Activated naive CD4-positive, alpha-beta T cell (primary cell): Measurements from ENCODE around the gene FAXDC2.
"Not testable (repeated sequence)": the region's sequence is repeated elsewhere in the genome, so short reads cannot be mapped to it uniquely, and the experiment has no call there.

Source experiments
- DNase-seq, 4 experiments: peaks; one replicate each; lab custom pipeline; 2025; lab: John Stamatoyannopoulos, UW

Gene FAXDC2

DNA sequence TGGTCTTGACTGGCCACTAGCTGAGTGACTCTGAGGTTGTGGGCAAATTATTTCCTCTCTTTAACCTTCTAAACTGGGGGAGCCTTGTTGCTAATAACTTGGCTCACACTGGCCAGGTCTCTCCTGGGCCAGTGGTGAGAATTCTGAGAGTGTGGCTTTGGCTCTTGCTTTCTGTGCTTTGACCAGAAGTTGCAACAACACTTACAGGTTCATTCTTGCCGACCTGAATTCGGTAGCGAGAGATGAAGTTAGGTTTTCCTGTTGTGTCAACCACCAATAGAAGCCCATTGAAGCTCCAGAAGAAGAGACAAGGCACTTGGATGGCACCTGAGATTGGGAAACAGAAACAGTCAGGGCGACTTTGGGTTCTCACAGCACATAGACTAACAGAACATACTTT, 19.8 kb downstream of the FAXDC2 start:
- DNase-seq: no peak

GRCh38 chr5:154830219-154830595, 20.2 kb downstream of the FAXDC2 start:
- DNase-seq: no peak

GRCh38 chr5:154829589-154830218, 20.7 kb downstream of the FAXDC2 start:
- peak in 1 of 4 experiments; percentile 6 for DNase-seq

DNA sequence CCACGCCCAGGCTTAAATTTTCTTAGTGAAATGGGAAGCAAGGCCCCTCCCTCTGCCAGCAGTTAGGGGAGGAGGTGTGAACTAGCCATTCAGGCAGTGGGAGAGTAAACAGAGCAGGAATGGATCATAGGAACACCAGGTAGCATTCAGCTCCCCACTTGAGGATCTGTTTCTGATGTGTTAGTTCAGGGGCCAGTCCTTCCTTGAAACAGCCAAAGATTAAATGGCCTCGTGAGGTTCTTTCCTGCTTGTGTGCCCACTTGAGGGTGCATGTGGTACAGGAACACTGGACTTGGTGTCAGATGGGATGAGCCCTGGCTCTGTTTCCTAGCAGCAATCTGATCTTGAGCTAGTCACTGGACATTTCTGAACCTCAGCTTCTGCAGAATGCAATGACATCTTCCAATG, 21.2 kb downstream of the FAXDC2 start:
- DNase-seq: no peak

GRCh38 chr5:154824070-154824469, 26.3 kb downstream of the FAXDC2 start:
- DNase-seq: no peak

- DNase-seq: no peak
Observed at GRCh38 chr5:154823605-154824004, 26.8 kb downstream of the FAXDC2 start.

- DNase-seq: not testable (repeated sequence)
Observed at GRCh38 chr5:154822896-154823295, 27.5 kb downstream of the FAXDC2 start.

GRCh38 chr5:154820383-154820782, 30.0 kb downstream of the FAXDC2 start:
- DNase-seq: no peak

DNA sequence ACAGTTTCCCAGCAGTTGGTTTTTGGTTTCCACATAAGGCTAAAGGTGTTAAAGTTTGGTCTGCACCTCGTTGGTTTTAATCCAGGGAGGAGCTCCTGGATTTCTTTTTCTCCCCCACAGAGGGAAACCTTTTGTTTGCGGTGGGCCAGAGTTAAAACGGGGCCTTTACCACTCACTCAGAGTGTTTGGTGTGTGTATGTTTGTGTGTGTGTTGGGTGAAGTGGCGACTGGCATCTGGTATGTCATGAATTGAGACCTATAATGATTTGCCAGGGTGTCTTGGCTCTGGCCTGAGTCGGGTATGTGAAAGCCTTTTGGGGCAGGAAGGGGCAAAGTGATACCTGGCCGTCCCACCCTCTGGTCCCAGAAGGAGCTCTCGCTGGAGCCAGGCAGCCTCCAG, 30.9 kb downstream of the FAXDC2 start:
- DNase-seq: no peak

DNA sequence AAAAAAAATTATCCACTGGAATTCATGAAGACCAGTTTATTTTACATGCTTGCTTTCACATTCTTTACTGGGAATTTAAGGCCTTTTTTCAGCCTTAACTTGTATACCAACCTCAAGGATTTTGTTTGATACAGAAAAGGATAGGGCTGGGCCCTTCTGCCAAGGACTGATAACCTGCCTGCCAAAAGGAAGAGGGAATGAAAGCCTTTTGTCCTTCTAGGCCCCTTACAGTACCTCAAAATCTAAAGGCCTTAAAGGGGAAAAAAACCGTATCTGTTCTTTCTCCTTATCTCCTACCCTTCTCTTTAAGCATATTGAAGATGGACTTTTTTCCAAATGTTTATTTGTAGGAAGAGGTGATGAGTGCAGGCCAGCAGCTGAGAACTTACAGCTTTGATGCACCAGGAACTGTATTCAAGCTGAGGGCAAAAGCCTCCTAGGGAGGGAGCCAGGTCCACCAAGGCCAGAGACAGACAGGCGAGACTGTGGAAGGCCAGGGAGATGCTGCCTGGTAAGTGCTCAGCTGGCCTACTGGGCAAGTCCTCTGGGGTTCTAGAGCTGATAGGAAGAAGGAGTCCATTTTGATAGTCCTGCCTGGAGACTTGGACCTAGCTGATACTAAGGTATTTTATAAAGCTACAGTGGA, 31.8 kb downstream of the FAXDC2 start:
- DNase-seq: no peak

- no peak for DNase-seq
Observed at GRCh38 chr5:154817815-154818214, 32.6 kb downstream of the FAXDC2 start.

DNA sequence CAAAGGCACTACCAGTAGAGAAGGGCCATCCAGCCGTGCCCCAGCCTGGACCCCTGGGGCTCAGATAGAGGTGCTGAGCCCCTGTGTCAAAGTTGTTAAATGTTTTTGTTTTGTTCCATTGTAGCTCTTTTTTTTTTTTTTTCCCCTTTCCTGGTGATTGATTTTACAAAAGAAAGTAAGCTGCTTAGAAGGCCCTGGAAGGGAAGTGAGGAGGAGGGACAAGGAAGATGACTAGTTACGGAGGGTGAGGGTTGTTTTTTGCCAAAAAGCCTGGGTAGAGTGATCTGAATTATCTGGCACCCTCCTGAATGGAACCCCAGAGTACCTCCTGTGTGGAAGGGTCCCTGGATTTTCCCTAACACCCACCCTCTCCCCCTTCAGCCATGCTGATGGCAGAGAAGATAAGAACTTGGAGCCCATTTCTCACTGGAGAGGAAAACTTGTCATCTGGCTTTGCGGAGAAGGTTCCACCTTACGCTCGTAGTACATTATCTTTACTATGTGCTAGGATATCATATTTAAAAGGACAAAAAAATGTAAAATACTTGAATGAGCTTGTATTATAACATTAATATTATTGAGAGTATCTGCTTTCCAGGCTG, 33.4 kb downstream of the FAXDC2 start:
- DNase-seq: no peak

DNA sequence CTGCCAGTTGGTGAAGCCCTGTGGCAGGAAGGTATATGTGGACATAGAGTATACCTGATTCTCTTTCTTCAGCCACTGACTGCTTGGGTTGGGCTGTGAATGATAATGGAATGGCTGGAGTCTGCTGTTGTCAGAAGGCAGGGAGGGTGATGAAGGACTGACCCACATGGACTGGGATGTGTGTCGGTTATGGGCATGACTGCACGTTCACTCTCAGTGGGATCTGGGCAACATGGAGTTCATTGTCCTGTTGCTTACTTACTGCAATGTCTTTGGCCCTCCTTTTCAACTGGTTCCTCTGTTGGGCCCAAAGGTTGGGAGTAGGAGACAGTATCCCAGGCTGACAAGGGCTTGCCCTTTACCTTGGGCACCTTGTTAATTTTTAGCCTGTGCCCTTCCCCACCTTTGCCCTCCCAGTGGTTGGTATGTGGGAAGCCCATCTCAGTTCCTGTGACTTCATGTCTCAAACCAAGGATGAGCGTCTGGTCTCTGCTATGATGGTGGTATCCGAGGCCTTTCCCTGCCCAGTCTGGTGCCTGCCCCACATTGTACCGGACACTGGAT, 34.6 kb downstream of the FAXDC2 start:
- no peak for DNase-seq

DNA sequence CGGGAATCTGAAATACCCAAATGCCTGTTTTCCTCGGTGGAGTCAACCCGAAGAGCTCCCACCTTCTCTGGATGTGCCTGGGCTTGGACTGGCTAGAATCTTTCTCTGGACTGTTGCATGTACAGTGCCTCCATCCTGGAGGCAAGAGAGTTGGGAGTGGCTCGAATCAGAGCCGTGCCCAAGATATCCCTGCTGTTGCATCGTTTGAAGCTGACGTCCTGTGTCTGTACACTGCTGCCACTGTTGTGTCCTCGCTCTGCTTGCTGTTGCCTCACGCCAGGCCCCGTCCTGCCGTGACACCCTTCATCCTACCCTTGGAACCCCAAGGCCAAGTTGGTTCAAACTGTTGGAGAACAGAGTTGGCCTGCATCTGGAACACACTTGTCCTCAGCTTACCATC, 35.4 kb downstream of the FAXDC2 start:
- DNase-seq: no peak

DNA sequence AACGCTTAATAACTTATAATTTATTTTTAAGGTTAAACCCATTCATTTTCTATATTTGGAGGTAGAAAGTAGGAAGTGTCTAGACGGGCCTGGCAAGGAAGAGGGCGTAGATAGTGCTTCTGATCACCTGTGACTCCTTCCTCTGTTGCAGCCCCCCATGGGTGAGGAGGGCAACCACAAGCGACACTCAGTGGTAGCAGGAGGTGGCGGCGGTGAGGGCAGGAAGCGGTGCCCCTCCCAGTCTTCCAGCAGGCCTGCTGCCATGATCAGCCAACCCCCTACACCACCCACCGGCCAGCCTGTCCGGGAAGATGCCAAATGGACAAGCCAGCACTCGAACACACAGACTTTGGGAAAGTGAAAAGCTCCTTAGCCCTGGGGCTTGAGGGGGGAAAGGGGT, 36.7 kb downstream of the FAXDC2 start:
- peak in 1 of 4 experiments; percentile 38 for DNase-seq

DNA sequence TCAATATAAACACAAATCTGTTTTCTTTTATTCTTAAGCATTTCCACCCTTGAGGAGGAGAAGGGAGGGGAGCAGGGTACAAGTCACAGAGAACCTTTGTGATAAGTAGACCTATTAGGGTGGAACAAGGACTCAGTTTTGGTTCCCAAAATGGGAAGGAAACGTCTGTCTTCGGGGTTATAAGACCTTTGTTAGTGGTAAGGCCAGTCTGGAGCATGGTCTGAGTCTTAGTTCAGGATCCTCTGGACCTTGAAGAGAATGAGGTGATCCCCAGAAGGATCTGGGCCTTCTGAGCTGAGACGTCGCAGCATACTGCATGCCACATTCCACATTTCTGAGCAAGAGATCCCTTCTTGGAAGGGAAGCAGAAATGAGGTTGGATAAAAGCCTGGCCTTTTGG, 37.2 kb downstream of the FAXDC2 start:
- DNase-seq: no peak

DNA sequence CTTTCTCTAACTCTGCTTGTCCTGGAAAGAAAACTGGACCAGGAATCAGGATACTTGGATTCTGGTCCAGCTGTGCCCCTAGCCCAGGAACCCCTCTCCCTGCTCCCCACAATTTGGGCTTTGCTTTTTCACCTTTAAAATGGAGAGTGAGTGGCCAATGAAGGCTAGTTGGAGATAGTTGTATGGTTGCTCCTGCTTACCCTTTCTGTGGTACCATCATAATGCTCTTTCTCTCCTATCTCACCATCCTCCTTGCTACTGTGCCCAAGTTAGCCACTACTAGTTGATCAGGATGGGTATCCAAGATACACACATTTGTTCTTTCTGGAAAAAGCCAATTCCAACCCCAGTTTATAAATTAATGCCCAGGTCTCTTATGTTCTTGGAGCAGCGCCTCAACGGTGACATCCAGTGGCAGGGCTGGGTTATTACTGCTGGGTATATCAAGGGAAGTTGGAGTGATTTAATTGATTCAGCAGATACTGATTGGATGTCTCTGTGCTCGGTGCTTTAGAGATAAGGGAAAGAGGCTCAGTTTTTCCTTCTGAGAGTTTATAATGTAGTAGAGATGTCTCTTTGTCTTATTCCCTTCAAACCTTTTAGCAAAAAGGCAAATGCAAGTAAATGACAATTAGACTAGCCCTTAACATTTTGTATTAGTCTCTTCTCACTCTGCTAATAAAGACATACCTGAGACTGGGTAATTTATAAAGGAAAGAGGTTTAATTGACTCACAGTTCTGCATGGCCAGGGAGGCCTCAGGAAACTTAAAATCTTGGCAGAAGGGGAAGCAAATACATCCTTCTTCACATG, 38.5 kb downstream of the FAXDC2 start:
- DNase-seq: peak; percentile 10 to 44 (median 19)

GRCh38 chr5:154811239-154811638, 39.2 kb downstream of the FAXDC2 start:
- no peak for DNase-seq

DNA sequence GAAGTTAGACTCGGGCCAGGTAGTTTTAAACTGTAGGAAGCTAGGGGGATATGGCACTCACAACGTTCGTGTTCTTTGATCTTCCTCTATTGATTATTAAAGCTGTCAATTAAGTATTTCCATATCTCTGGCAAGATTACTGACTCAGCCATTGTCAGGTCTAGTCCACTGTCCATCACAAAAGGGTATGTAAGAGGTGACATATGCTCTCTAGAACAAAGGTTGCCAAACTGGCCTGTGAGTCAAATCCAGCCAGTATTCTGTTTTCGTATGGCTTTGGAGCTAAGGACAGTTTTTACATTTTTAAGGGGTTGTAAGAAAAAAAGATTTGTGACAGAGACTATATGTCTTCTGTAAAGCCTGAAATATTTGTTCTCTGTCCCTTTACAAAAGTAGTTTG, 44.2 kb downstream of the FAXDC2 start:
- no peak for DNase-seq

GRCh38 chr5:154802050-154802449, 48.4 kb downstream of the FAXDC2 start:
- no peak for DNase-seq

GRCh38 chr5:154801083-154801482, 49.3 kb downstream of the FAXDC2 start:
- DNase-seq: no peak

GRCh38 chr5:154800582-154800981, 49.8 kb downstream of the FAXDC2 start:
- no peak for DNase-seq
